HCT116 (cell line): Measurements from ENCODE around the gene CDRT15. TPM values are rescaled to one million over a fixed set of nuclear protein-coding genes. Genes with fewer than 3 reads are reported as not detected.

Source experiments
- ATAC-seq: fragments of 200-7000 bp; cut with Tn5 transposase; 2 replicates; pipeline ENCODE4 v1.9.1; 2020; ENCODE audit warnings: mild to moderate bottlenecking, moderate library complexity
- BruUV-seq: library from RNA; stranded (reverse); fragments of 400-500 nt; replicated peaks from 2 replicates; lab custom pipeline; 2021; lab: Mats Ljungman, UMichigan
- CTCF ChIA-PET: fragments of 300-600 bp; sonication (Branson Sonifier 250); formaldehyde crosslinking; loops from one replicate; lab custom pipeline; 2021; ENCODE audit warnings: antibody characterized with exemption; lab: Charles Lee
- POLR2A ChIA-PET: fragments of 300-600, 350-600 bp; sonication (Branson Sonifier 250); formaldehyde crosslinking; loops from one replicate; lab custom pipeline; 2021; ENCODE audit warnings: antibody characterized with exemption; lab: Charles Lee
- RAD21 ChIA-PET, 2 experiments: fragments of 300-600 bp; sonication (Branson Sonifier 250); formaldehyde crosslinking; loops; one replicate each; lab custom pipeline; 2023; ENCODE audit warnings: low total read pairs in 2 of 2; ENCODE audit not compliant: uncharacterized antibody in 2 of 2, unreplicated experiment in 2 of 2, low non-redundant PET in 1 of 2; lab: Charles Lee
- DNase-seq: peaks from one replicate; pipeline ENCODE4 v3.0.0-alpha.2; 2010; ENCODE audit warnings: low read depth, low spot score
- H2AFZ ChIP-seq: fragments of 200-600 bp; shearing (Covaris generic), sonication (generic); 2 replicates; pipeline ENCODE4 v1.6.1; 2017; ENCODE audit warnings: low read depth, mixed run types, mixed read lengths, antibody characterized with exemption, low read length; ENCODE audit not compliant: poor library complexity, severe bottlenecking
- H3K27ac ChIP-seq: 2 replicates; pipeline ENCODE4 v1.5.1; 2012; ENCODE audit warnings: low read depth, low read length
- H3K27me3 ChIP-seq: fragments of 200-600 bp; sonication (generic); 2 replicates; pipeline ENCODE4 v1.6.1; 2016; ENCODE audit warnings: mixed run types, low read length, mixed read lengths; ENCODE audit not compliant: insufficient read depth
- H3K36me3 ChIP-seq, 2 experiments: fragments of 200-500 bp in 1 of 2; fragments of 200-600 bp in 1 of 2; sonication (Bioruptor generic) in 1 of 2; sonication (generic) in 1 of 2; 2 replicates each; pipeline versions ENCODE4 v1.5.1 to v1.6.1; 2014 to 2016; ENCODE audit warnings: low read length in 2 of 2, inconsistent platforms in 1 of 2, mixed read lengths in 1 of 2, mixed run types in 1 of 2; ENCODE audit not compliant: insufficient read depth in 2 of 2, control insufficient read depth in 1 of 2
- H3K4me1 ChIP-seq, 2 experiments: fragments of 200-600 bp in 1 of 2; sonication (generic) in 1 of 2; 2 replicates each; pipeline versions ENCODE4 v1.5.1 to v1.6.1; 2012 to 2017; ENCODE audit warnings: low read length in 2 of 2, inconsistent platforms in 1 of 2, mild to moderate bottlenecking in 1 of 2, mixed read lengths in 1 of 2, mixed run types in 1 of 2, moderate library complexity in 1 of 2; ENCODE audit not compliant: insufficient read depth in 2 of 2, control insufficient read depth in 1 of 2
- H3K4me2 ChIP-seq: fragments of 200-600 bp; sonication (generic); 2 replicates; pipeline ENCODE4 v1.6.1; 2017; ENCODE audit warnings: mixed run types, low read length, mixed read lengths
- H3K4me3 ChIP-seq, 2 experiments: fragments of 200-600 bp in 1 of 2; sonication (generic) in 1 of 2; replicated peaks in 1 of 2; 2 replicates each; pipeline ENCODE4 v1.5.1; 2011 to 2016; ENCODE audit warnings: low read length in 2 of 2, control low read depth in 1 of 2, low read depth in 1 of 2, mild to moderate bottlenecking in 1 of 2, mixed read lengths in 1 of 2, mixed run types in 1 of 2
- H3K79me2 ChIP-seq: fragments of 200-600 bp; sonication (generic); 2 replicates; pipeline ENCODE4 v1.6.1; 2017; ENCODE audit warnings: mild to moderate bottlenecking, mixed run types, low read length, moderate library complexity, mixed read lengths; ENCODE audit not compliant: insufficient read depth
- H3K9ac ChIP-seq: fragments of 200-600 bp; sonication (generic); 2 replicates; pipeline ENCODE4 v1.6.1; 2016; ENCODE audit warnings: low read length, mixed read lengths
- H3K9me2 ChIP-seq: fragments of 200-600 bp; sonication (generic), shearing (Covaris generic); 2 replicates; pipeline ENCODE4 v1.6.1; 2017; ENCODE audit warnings: mixed run types, mild to moderate bottlenecking, moderate library complexity; ENCODE audit not compliant: insufficient read depth
- H3K9me3 ChIP-seq, 2 experiments: fragments of 200-500 bp in 1 of 2; fragments of 200-600 bp in 1 of 2; sonication (Bioruptor generic) in 1 of 2; sonication (generic) in 1 of 2; 2 replicates each; pipeline ENCODE4 v1.6.1; 2014 to 2017; ENCODE audit warnings: low read length in 2 of 2, mixed read lengths in 2 of 2, inconsistent platforms in 1 of 2, low read depth in 1 of 2, mild to moderate bottlenecking in 1 of 2, mixed run types in 1 of 2, moderate library complexity in 1 of 2; ENCODE audit not compliant: control insufficient read depth in 1 of 2, insufficient read depth in 1 of 2
- H4K20me1 ChIP-seq: fragments of 200-600 bp; sonication (generic), shearing (Covaris generic); 2 replicates; pipeline ENCODE4 v1.6.1; 2017; ENCODE audit warnings: mixed run types, mild to moderate bottlenecking, moderate library complexity; ENCODE audit not compliant: insufficient read depth
- CBX3 ChIP-seq: IDR thresholded peaks from 2 replicates; pipeline ENCODE4 v1.6.1; 2012; ENCODE audit warnings: low read depth
- CEBPB ChIP-seq: IDR thresholded peaks from 2 replicates; pipeline ENCODE4 v1.6.1; 2012; ENCODE audit warnings: low read depth
- ELF1 ChIP-seq: IDR thresholded peaks from 2 replicates; pipeline ENCODE4 v1.6.1; 2012; ENCODE audit warnings: low read depth, borderline replicate concordance
- EZH2 ChIP-seq: fragments of 200-600 bp; sonication (generic); IDR thresholded peaks from 2 replicates; pipeline ENCODE4 v1.6.1; 2017; ENCODE audit warnings: antibody characterized with exemption, mixed run types
- EZH2phosphoT487 ChIP-seq: fragments of 200-600 bp; IDR thresholded peaks from 2 replicates; pipeline ENCODE4 v1.6.1; 2018; ENCODE audit warnings: antibody characterized with exemption, borderline replicate concordance
- FOSL1 ChIP-seq: IDR thresholded peaks from 2 replicates; pipeline ENCODE4 v1.6.1; 2012; ENCODE audit warnings: low read depth
- JUND ChIP-seq: IDR thresholded peaks from 2 replicates; pipeline ENCODE4 v1.6.1; 2012
- POLR2A ChIP-seq: IDR thresholded peaks from 2 replicates; pipeline ENCODE4 v1.7.0; 2011; ENCODE audit warnings: borderline replicate concordance; ENCODE audit not compliant: insufficient read depth, insufficient read length; ENCODE audit errors: extremely low read depth
- POLR2AphosphoS5 ChIP-seq: IDR thresholded peaks from 2 replicates; pipeline ENCODE4 v1.6.1; 2011; ENCODE audit warnings: mild to moderate bottlenecking, low read depth, low read length, moderate library complexity
- RAD21 ChIP-seq: IDR thresholded peaks from 2 replicates; pipeline ENCODE4 v1.6.1; 2012; ENCODE audit warnings: low read depth, mild to moderate bottlenecking
- SIN3A ChIP-seq: IDR thresholded peaks from 2 replicates; pipeline ENCODE4 v1.6.1; 2012; ENCODE audit warnings: low read depth
- SP1 ChIP-seq: IDR thresholded peaks from 2 replicates; pipeline ENCODE4 v1.6.1; 2012; ENCODE audit warnings: low read depth
- SRF ChIP-seq: IDR thresholded peaks from 2 replicates; pipeline ENCODE4 v1.6.1; 2012; ENCODE audit warnings: low read depth
- TCF7L2 ChIP-seq: IDR thresholded peaks from 2 replicates; pipeline ENCODE4 v1.7.0; 2011; ENCODE audit warnings: borderline replicate concordance, inconsistent platforms; ENCODE audit not compliant: insufficient read depth, insufficient read length; ENCODE audit errors: extremely low read depth
- YY1 ChIP-seq: IDR thresholded peaks from 2 replicates; pipeline ENCODE4 v1.6.1; 2011; ENCODE audit warnings: low read length, low read depth, moderate library complexity, mild to moderate bottlenecking; ENCODE audit not compliant: insufficient replicate concordance; ENCODE audit errors: extremely low read depth
- ZNF274 ChIP-seq: fragments of 200-500 bp; sonication (Bioruptor generic); IDR thresholded peaks from 2 replicates; pipeline ENCODE4 v1.6.1; 2014; ENCODE audit warnings: mild to moderate bottlenecking, low read depth, low read length, inconsistent platforms
- intact Hi-C: fragments of 100-400 bp; cut with micrococcal nuclease; formaldehyde crosslinking; loops from 2 replicates; pipeline ENCODE4 v1.10.0; 2022
- total RNA-seq: library from RNA; stranded (reverse); gene quantifications from one replicate; pipeline ENCODE4 v1.2.1, GENCODE V29; 2021; ENCODE audit not compliant: unreplicated experiment
- TF ChIP-seq, protein P1 (sequence below): IDR thresholded peaks from 2 replicates; pipeline ENCODE4 v1.6.1; 2012

CDRT15 gene
- total RNA-seq, 1 experiment from 2014 or later, result not detected

DNA sequence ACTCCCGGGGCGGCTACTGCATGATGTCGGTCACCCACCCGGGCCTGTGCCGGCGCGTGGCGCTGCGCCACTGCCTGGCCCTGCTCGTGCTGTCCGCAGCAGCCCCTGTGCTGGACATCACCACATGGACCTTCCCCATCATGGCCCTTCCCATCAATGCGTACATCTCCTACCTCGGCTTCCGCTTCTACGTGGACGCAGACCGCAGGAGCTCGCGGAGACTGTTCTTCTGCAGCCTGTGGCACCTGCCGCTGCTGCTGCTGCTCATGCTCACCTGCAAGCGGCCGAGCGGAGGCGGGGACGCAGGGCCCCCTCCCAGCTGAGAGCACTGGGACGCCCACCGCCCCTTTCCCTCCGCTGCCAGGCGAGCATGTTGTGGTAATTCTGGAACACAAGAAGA is 29.8 kb downstream of the CDRT15 start:
- Histone ChIP-seq H3K9me3 (no peaks in the 10 kb centered on the region), H3K36me3 (peaks cover 0 to 5% of the 10 kb centered on the region in 2 experiments; a peak in 1 of 4 replicates), H2AFZ (no peak overlapping the region), H3K79me2 (no peaks in the 10 kb centered on the region), H3K9ac (no peak overlapping the region), H3K27me3 (no peaks in the 10 kb centered on the region), H3K4me1 (peaks cover 12 to 27% of the 10 kb centered on the region in 2 experiments), H3K27ac (no peak overlapping the region), H3K4me3 (no peak overlapping the region), H3K4me2 (no peak overlapping the region), H4K20me1 (no peaks in the 10 kb centered on the region), H3K9me2 (no peaks in the 10 kb centered on the region)
- ChIA-PET POLR2A (no interaction called here), CTCF (no interaction called here), RAD21 (no interaction called here)
- ATAC-seq (no peak), DNase-seq (no peak)
- TF ChIP-seq JUND (no peak), RAD21 (no peak), YY1 (no peak), CBX3 (no peak), FOSL1 (no peak), CEBPB (no peak), POLR2AphosphoS5 (no peak), EZH2 (no peak), SIN3A (no peak), TCF7L2 (no peak), POLR2A (no peak), SP1 (no peak), EZH2phosphoT487 (no peak), ELF1 (no peak), ZNF274 (no peak), SRF (no peak)
- TF ChIP-seq, protein P1, sequence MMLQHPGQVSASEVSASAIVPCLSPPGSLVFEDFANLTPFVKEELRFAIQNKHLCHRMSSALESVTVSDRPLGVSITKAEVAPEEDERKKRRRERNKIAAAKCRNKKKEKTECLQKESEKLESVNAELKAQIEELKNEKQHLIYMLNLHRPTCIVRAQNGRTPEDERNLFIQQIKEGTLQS, result no peak
- intact Hi-C loops, result no loop called here
- BruUV-seq, result no TSS peak
